Epithelial cell of esophagus (primary cell): ENCODE measurements around the gene MAPK1IP1L.

Experiments
- DNase-seq: peaks from one replicate; pipeline ENCODE4 v3.0.0; 2010; ENCODE audit warnings: low read depth
- H3K4me3 ChIP-seq: 2 replicates; pipeline ENCODE4 v1.5.1; 2011; ENCODE audit warnings: mild to moderate bottlenecking, low read length, control low read depth
- TF ChIP-seq, protein P1 (sequence below): IDR thresholded peaks from 2 replicates; pipeline ENCODE4 v1.5.1; 2011; ENCODE audit warnings: low read depth, mild to moderate bottlenecking, low read length, control low read depth, inconsistent platforms; ENCODE audit not compliant: insufficient read depth; ENCODE audit errors: missing control alignments

Gene MAPK1IP1L

DNA sequence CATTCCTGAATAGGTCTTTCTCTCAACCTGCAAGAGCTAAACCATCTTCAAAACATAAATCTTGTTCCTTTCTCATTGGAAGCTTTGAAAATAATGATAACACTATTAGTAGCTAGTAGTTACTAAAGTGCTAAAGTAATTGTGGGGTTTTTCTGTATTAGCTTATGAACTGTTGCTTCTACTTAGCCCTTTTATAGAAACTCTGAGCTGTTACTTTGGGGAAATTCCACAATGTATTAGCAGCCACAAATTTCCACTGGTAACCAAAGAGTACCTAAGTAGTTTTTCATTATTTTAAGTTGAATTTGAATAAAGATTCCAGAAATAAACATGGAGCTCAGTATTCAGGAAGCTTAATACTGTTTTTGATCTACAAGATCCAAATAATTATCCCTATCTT lies 6.4 kb upstream of the MAPK1IP1L start:
- DNase-seq: no peak
- H3K4me3 ChIP-seq: no peak overlapping the region
- TF ChIP-seq, protein P1, sequence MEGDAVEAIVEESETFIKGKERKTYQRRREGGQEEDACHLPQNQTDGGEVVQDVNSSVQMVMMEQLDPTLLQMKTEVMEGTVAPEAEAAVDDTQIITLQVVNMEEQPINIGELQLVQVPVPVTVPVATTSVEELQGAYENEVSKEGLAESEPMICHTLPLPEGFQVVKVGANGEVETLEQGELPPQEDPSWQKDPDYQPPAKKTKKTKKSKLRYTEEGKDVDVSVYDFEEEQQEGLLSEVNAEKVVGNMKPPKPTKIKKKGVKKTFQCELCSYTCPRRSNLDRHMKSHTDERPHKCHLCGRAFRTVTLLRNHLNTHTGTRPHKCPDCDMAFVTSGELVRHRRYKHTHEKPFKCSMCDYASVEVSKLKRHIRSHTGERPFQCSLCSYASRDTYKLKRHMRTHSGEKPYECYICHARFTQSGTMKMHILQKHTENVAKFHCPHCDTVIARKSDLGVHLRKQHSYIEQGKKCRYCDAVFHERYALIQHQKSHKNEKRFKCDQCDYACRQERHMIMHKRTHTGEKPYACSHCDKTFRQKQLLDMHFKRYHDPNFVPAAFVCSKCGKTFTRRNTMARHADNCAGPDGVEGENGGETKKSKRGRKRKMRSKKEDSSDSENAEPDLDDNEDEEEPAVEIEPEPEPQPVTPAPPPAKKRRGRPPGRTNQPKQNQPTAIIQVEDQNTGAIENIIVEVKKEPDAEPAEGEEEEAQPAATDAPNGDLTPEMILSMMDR: no peak

DNA sequence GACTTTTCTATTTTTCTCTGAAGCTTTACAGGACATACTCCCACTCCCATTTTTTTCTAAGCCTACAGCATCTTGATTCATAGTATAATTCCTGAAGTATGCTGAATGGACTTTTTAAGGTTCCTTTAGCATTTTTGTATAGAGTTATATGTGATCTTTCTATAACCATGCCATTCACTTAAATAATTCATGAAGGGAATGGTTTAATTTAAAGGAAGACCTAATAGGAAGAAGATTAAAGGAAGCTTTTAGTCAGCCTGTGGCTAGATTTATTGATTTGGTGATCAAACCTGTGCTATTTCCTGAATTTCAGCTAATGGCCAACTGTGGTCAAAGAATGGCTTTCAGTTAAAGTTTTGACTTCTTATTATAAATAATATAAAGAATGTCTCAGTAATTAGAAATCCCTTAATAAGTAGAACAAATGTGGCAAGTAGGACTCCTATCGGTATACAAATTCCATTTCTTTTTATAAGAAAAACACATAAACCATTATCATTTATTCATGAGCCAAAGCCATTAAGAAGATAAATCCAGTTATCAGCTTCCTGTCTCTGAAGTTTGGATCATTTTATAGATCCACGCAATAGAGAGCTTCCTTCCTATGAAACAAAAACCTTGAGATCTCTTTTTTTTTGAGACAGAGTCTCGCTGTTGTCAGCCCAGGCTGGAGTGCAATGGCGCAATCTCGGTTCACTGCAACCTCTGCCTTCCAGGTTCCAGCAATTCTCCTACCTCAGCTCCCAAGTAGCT lies 4.0 kb upstream of the MAPK1IP1L start:
- TF ChIP-seq, protein P1: no peak
- no peak for DNase-seq
- H3K4me3 ChIP-seq: no peak overlapping the region

DNA sequence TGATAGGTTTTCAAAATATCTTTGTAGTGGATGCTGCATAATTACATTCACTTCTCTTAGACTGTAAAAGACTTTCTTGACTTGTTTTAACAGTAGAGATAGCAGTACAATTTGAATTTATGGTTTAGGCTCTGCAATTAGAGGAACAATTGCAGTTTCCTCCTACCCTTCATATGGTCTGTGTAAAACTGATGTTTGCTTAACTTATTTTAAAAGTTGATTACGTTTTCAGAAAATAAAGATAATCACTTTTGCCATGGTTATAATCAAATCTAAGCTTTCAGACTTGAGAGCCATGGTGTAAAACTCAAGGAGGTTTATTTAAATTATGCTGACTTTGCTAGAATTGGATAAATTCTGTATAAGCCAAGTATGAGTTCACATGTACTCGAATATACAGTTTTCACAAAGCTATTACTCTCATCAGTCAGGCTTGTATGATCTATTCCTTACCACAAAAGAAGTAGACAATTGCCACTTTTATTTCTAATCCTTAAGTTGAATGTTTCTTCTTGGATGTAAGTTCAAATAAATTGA lies 2.5 kb upstream of the MAPK1IP1L start:
- no peak for DNase-seq
- TF ChIP-seq, protein P1: no peak

DNA sequence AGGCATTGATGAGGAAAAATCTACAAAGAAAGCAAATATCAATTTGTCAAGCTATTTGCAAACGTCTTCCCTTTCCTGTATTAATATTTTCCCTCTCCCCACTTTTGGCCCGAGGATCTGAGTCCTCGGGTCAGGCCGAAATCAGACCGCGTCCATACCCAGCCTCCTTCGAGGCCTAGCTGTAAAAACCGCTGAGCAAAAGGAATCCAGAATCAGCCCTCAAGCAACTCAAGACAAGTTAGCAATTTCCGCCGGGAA lies 353 bp upstream of the MAPK1IP1L start:
- DNase-seq: no peak
- peak overlapping the region; percentile 67 for H3K4me3 ChIP-seq
- TF ChIP-seq, protein P1: no peak

More for the DNA sequence above, 2.5 kb upstream of the MAPK1IP1L start:
- H3K4me3 ChIP-seq: no peak overlapping the region

DNA sequence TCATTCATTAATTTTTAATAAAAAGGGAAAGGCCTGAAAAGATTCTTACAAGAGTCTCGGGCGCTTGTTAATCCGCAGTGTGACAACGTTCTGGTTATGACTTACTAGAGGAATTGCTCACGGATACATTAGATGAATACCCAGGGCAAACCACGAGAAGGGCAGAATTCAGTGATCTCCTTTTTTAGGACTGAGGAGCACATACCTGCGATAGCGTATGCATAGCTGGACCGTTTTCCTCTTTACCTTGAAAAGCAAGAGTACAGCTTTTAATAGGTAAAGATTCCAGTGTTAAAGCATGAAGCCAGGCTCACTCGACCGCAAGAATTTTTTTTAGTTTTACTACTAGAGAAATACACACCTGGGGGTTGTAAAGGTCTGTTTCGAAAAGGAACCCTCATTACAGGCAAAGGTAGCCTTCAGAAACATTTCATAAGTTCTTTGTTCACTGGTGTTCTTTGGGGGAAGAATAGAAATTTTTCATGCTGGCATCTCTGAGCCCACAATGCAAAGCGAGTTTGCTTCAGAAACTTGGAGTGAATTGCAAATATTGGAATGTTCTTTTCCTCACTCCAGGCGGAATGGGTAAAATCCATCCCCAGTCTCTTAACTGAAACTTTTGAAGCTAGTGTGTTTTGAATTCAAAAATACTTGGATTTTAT lies 953 bp downstream of the MAPK1IP1L start:
- peak; percentile 39 for DNase-seq
- H3K4me3 ChIP-seq: peak overlapping the region; percentile 67

DNA sequence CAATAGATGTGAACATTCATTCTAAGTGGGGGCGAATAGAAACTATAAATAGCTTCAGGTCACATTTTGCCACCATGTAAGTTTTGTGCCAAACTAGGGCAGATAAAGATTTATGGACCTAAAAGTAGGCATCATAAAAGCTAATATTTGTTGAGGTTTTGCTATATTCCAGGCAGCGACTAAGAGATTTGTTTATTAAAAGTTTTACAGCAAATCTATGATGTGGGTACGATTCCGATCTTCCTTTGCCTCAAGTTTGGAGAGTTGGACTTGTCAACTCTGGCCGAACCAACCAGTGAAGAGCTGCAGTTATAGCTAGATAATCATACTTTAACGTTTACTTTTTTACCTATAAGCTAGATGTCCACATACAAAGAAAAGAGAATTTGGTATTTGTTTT lies 1.6 kb downstream of the MAPK1IP1L start:
- no peak for DNase-seq
- peak overlapping the region; percentile 67 for H3K4me3 ChIP-seq
- TF ChIP-seq, protein P1: no peak

More for the DNA sequence above, 953 bp downstream of the MAPK1IP1L start:
- TF ChIP-seq, protein P1: no peak
